H1 (cell line): Measurements from ENCODE around the gene SUGT1.
A peak's percentile ranks its signal among the peaks of the same experiment; 100 is the strongest.

Source experiments
- ASH2L ChIP-seq: fragments of 200-600, 300-600 bp; sonication (generic); IDR thresholded peaks from one replicate; pipeline ENCODE4 v1.7.1; 2017; ENCODE audit warnings: low read length
- CHD2 ChIP-seq: IDR thresholded peaks from 2 replicates; pipeline ENCODE4 v1.6.1; 2012; ENCODE audit warnings: low read length, improper control_type of control experiment
- CTCF ChIP-seq, 3 experiments: IDR thresholded peaks; 1 replicate in 2 of 3; 2 replicates in 1 of 3; pipeline versions ENCODE4 v1.5.1 to v1.6.1; 2011; ENCODE audit warnings: low read length in 3 of 3, mild to moderate bottlenecking in 3 of 3, inconsistent platforms in 2 of 3, low read depth in 1 of 3, moderate library complexity in 1 of 3; ENCODE audit not compliant: insufficient read depth in 1 of 3; ENCODE audit errors: control extremely low read depth in 1 of 3
- GTF2F1 ChIP-seq: IDR thresholded peaks from 2 replicates; pipeline ENCODE4 v1.6.1; 2012; ENCODE audit warnings: low read depth, low read length, improper control_type of control experiment, borderline replicate concordance
- JUND ChIP-seq: IDR thresholded peaks from 2 replicates; pipeline ENCODE4 v1.6.1; 2011; ENCODE audit warnings: mild to moderate bottlenecking, improper control_type of control experiment, low read length
- KDM4A ChIP-seq: IDR thresholded peaks from one replicate; pipeline ENCODE4 v1.7.1; 2012; ENCODE audit warnings: low read depth, mild to moderate bottlenecking, moderate library complexity, low read length, inconsistent platforms; ENCODE audit not compliant: severe bottlenecking
- MAFK ChIP-seq: IDR thresholded peaks from 2 replicates; pipeline ENCODE4 v1.6.1; 2012; ENCODE audit warnings: low read depth, mild to moderate bottlenecking, improper control_type of control experiment, low read length
- POLR2AphosphoS5 ChIP-seq: IDR thresholded peaks from 2 replicates; pipeline ENCODE4 v1.6.1; 2011; ENCODE audit warnings: low read depth, low read length
- POU5F1 ChIP-seq: IDR thresholded peaks from 2 replicates; pipeline ENCODE4 v1.6.1; 2011; ENCODE audit warnings: low read depth, mild to moderate bottlenecking, low read length, moderate library complexity
- RAD21 ChIP-seq, 2 experiments: IDR thresholded peaks in 1 of 2; conservative IDR thresholded peaks in 1 of 2; 2 replicates each; pipeline ENCODE4 v1.6.1; 2011; ENCODE audit warnings: low read depth in 2 of 2, low read length in 2 of 2, improper control_type of control experiment in 1 of 2, inconsistent platforms in 1 of 2, mild to moderate bottlenecking in 1 of 2, moderate library complexity in 1 of 2
- RFX5 ChIP-seq: IDR thresholded peaks from 2 replicates; pipeline ENCODE4 v1.6.1; 2011; ENCODE audit warnings: low read depth, low read length, improper control_type of control experiment, borderline replicate concordance
- TAF1 ChIP-seq: IDR thresholded peaks from 2 replicates; pipeline ENCODE4 v1.6.1; 2011; ENCODE audit warnings: mild to moderate bottlenecking, low read depth, low read length
- ZNF274 ChIP-seq: IDR thresholded peaks from 2 replicates; pipeline ENCODE4 v1.7.0; 2012; ENCODE audit warnings: low read length, borderline replicate concordance; ENCODE audit errors: extremely low read depth
- TF ChIP-seq, protein P1 (sequence below): IDR thresholded peaks from 2 replicates; pipeline ENCODE4 v1.6.1; 2011; ENCODE audit warnings: low read length, improper control_type of control experiment

- peak; percentile 23 to 30 (median 26); a peak in 3 of 4 replicates for TF ChIP-seq CTCF (IDR thresholded peaks at IDR 0.05; ENCODE audit: control extremely low read depth in 1 of 3, insufficient read depth in 1 of 3, low read depth in 1 of 3, low read length in 3 of 3)
- no peak for TF ChIP-seq JUND
- TF ChIP-seq GTF2F1, result no peak
- TF ChIP-seq, protein P1, sequence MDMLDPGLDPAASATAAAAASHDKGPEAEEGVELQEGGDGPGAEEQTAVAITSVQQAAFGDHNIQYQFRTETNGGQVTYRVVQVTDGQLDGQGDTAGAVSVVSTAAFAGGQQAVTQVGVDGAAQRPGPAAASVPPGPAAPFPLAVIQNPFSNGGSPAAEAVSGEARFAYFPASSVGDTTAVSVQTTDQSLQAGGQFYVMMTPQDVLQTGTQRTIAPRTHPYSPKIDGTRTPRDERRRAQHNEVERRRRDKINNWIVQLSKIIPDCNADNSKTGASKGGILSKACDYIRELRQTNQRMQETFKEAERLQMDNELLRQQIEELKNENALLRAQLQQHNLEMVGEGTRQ, result no peak
- TF ChIP-seq MAFK, result no peak
- no peak for TF ChIP-seq POLR2AphosphoS5
- peak in 1 of 2 experiments; percentile 30; a peak in 1 of 4 replicates for TF ChIP-seq RAD21 (IDR thresholded peaks at IDR 0.05 in 1 of 2, conservative IDR thresholded peaks at IDR 0.05 in 1 of 2; ENCODE audit: low read depth in 2 of 2, low read length in 2 of 2)
- no peak for TF ChIP-seq POU5F1
- TF ChIP-seq CHD2, result no peak
- no peak for TF ChIP-seq KDM4A
- no peak for TF ChIP-seq ZNF274
- no peak for TF ChIP-seq ASH2L
- TF ChIP-seq TAF1, result no peak
- no peak for TF ChIP-seq RFX5
These were observed 58.6 kb downstream of the SUGT1 start for GRCh38 chr13:52711286-52711685.
